ENCODE measurements around the gene FICD.

FICD gene

GRCh38 chr12:108568338-108569154 is 53.5 kb downstream of the FICD start:
- Histone ChIP-seq H2AFZ (ENCODE audit: low read depth, low read length) (no peak overlapping the region), H3K27me3 (ENCODE audit: insufficient read depth, low read length) (no peaks in the 10 kb centered on the region), H3K36me3 (ENCODE audit: insufficient read depth, low read length) (peaks cover 51% of the 10 kb centered on the region), H3K9me3 (ENCODE audit: low read length) (no peaks in the 10 kb centered on the region), H3K4me1 (ENCODE audit: insufficient read depth, low read length) (peaks cover 6% of the 10 kb centered on the region), H3K4me3 (ENCODE audit: low read length) (no peak overlapping the region)
